Measurements from ENCODE around the gene NRAP. TPM values are rescaled to one million over a fixed set of nuclear protein-coding genes. Genes with fewer than 3 reads are reported as not detected.

The NRAP gene
- total and polyA plus RNA-seq, 4 donors, result 0.02 to 0.04 TPM; not detected in 2

GRCh38 chr10:113666682-113667252 is 2.9 kb upstream of the NRAP start:
- Histone ChIP-seq H3K4me3 (no peak overlapping the region), H3K9me3 (ENCODE audit: control insufficient read depth in 4 of 4, insufficient read depth in 3 of 4, low read length in 3 of 4) (peaks cover 0 to 5% (median 0%) of the 10 kb centered on the region in 4 donors), H3K27me3 (ENCODE audit: control insufficient read depth in 3 of 3, insufficient read depth in 3 of 3, low read length in 2 of 3) (peaks cover 0 to 2% (median 0%) of the 10 kb centered on the region in 3 donors), H3K9ac (ENCODE audit: insufficient read depth in 1 of 2, low read length in 2 of 2) (no peak overlapping the region), H3K36me3 (ENCODE audit: control insufficient read depth in 4 of 4, insufficient read depth in 4 of 4, low read length in 4 of 4) (no peaks in the 10 kb centered on the region), H3K27ac (ENCODE audit: low read depth in 1 of 2, low read length in 1 of 2) (no peak overlapping the region), H3K4me1 (ENCODE audit: control insufficient read depth in 5 of 5, insufficient read depth in 5 of 5, low read length in 5 of 5) (no peaks in the 10 kb centered on the region)
- ATAC-seq (ENCODE audit: insufficient read depth, low FRiP score) (no peak), DNase-seq (no peak)
- WGBS, 2 donors, result 35 to 57% methylated on average over 5 of the region's 5 CpGs
- no peak for TF ChIP-seq CTCF (IDR thresholded peaks at IDR 0.05; ENCODE audit: control extremely low read depth, extremely low read depth)

GRCh38 chr10:113665806-113666354 is 2.0 kb upstream of the NRAP start:
- Histone ChIP-seq H3K27ac (ENCODE audit: low read depth in 1 of 2, low read length in 1 of 2) (peak overlapping the region in 1 of 2 donors; percentile 5), H3K4me1 (ENCODE audit: control insufficient read depth in 5 of 5, insufficient read depth in 5 of 5, low read length in 5 of 5) (no peaks in the 10 kb centered on the region), H3K27me3 (ENCODE audit: control insufficient read depth in 3 of 3, insufficient read depth in 3 of 3, low read length in 2 of 3) (peaks cover 0 to 2% (median 0%) of the 10 kb centered on the region in 3 donors), H3K36me3 (ENCODE audit: control insufficient read depth in 4 of 4, insufficient read depth in 4 of 4, low read length in 4 of 4) (no peaks in the 10 kb centered on the region), H3K9ac (ENCODE audit: insufficient read depth in 1 of 2, low read length in 2 of 2) (no peak overlapping the region), H3K4me3 (no peak overlapping the region), H3K9me3 (ENCODE audit: control insufficient read depth in 4 of 4, insufficient read depth in 3 of 4, low read length in 3 of 4) (peaks cover 0 to 4% (median 0%) of the 10 kb centered on the region in 4 donors)
- TF ChIP-seq CTCF (IDR thresholded peaks at IDR 0.05; ENCODE audit: control extremely low read depth, extremely low read depth), result no peak
- ATAC-seq (ENCODE audit: insufficient read depth, low FRiP score) (no peak), DNase-seq (peak; percentile 33 to 57 (median 51))
- 62 to 76% methylated on average over 6 of the region's 6 CpGs for WGBS, 2 donors

- Histone ChIP-seq H3K27ac (ENCODE audit: low read depth in 1 of 2, low read length in 1 of 2) (no peak overlapping the region), H3K36me3 (ENCODE audit: control insufficient read depth in 4 of 4, insufficient read depth in 4 of 4, low read length in 4 of 4) (no peaks in the 10 kb centered on the region), H3K27me3 (ENCODE audit: control insufficient read depth in 3 of 3, insufficient read depth in 3 of 3, low read length in 2 of 3) (peaks cover 0 to 2% (median 0%) of the 10 kb centered on the region in 3 donors), H3K9ac (ENCODE audit: insufficient read depth in 1 of 2, low read length in 2 of 2) (no peak overlapping the region), H3K9me3 (ENCODE audit: control insufficient read depth in 4 of 4, insufficient read depth in 3 of 4, low read length in 3 of 4) (no peaks in the 10 kb centered on the region), H3K4me1 (ENCODE audit: control insufficient read depth in 5 of 5, insufficient read depth in 5 of 5, low read length in 5 of 5) (no peaks in the 10 kb centered on the region), H3K4me3 (no peak overlapping the region)
- whole genome bisulfite sequencing, 2 donors, result 83 to 88% methylated on average over 4 of the region's 4 CpGs
- DNase-seq (no peak), ATAC-seq (ENCODE audit: insufficient read depth, low FRiP score) (no peak)
- TF ChIP-seq CTCF (IDR thresholded peaks at IDR 0.05; ENCODE audit: control extremely low read depth, extremely low read depth), result no peak
These were observed 1.5 kb upstream of the NRAP start for GRCh38 chr10:113665352-113665751.

All from lung (tissue), 12 donors.